NCI-H187 treated with DMSO at 0.1 percent for 48 hours (cell line): ENCODE data around the gene RHBDF2.
"Not testable (repeated sequence)": the region's sequence is repeated elsewhere in the genome, so short reads cannot be mapped to it uniquely, and the experiment has no call there.

ENCODE experiments used
- DNase-seq: peaks from one replicate; lab custom pipeline; 2025; lab: John Stamatoyannopoulos, UW

RHBDF2 gene

GRCh38 chr17:76524598-76525512, 23.6 kb upstream of the RHBDF2 start:
- DNase-seq: no peak

GRCh38 chr17:76523084-76524037, 22.1 kb upstream of the RHBDF2 start:
- DNase-seq: no peak

GRCh38 chr17:76521683-76522082, 20.5 kb upstream of the RHBDF2 start:
- not testable (repeated sequence) for DNase-seq

- no peak for DNase-seq
Measured at GRCh38 chr17:76521262-76521661, 20.0 kb upstream of the RHBDF2 start.

- DNase-seq: no peak
Measured at GRCh38 chr17:76519048-76519966, 18.1 kb upstream of the RHBDF2 start.

GRCh38 chr17:76517638-76518038, 16.4 kb upstream of the RHBDF2 start:
- no peak for DNase-seq

GRCh38 chr17:76515274-76515949, 14.2 kb upstream of the RHBDF2 start:
- DNase-seq: no peak

GRCh38 chr17:76514355-76514754, 13.1 kb upstream of the RHBDF2 start:
- DNase-seq: not testable (repeated sequence)

- DNase-seq: no peak
Measured at GRCh38 chr17:76513306-76513692, 12.1 kb upstream of the RHBDF2 start.

- no peak for DNase-seq
Measured at GRCh38 chr17:76512366-76513305, 11.4 kb upstream of the RHBDF2 start.

GRCh38 chr17:76511668-76512365, 10.6 kb upstream of the RHBDF2 start:
- DNase-seq: no peak

GRCh38 chr17:76510831-76511244, 9.6 kb upstream of the RHBDF2 start:
- DNase-seq: no peak

- DNase-seq: not testable (repeated sequence)
Measured at GRCh38 chr17:76508472-76509063, 7.3 kb upstream of the RHBDF2 start.

GRCh38 chr17:76506408-76507345, 5.5 kb upstream of the RHBDF2 start:
- DNase-seq: no peak

GRCh38 chr17:76504117-76504516, 2.9 kb upstream of the RHBDF2 start:
- DNase-seq: no peak

GRCh38 chr17:76502341-76503211, 1.4 kb upstream of the RHBDF2 start:
- DNase-seq: no peak
